Measurements from ENCODE around the gene TAOK3.

Gene TAOK3

DNA sequence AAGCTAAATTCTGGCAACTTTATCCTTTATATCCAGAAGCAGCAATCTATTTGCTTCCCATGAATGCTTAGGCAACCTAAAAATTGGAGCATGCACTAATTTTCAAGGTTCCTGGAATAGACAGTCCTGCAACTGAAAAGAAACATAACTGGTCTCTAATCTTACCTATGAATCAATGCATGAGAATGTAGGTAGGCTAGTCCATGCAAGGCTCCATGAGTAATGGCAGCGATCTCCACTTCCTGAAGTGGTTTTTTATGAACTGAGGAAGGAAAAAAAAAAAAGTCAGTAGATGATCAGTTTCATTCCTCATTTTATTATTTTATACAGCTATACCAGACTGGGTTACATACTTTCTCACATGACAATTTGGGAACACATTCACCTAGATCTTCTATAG, 134.8 kb downstream of the TAOK3 start:
- H3K27ac ChIP-seq (ENCODE audit: low read depth, low read length, poor library complexity, severe bottlenecking): peak overlapping the region; percentile 83
- TF ChIP-seq, protein P1, sequence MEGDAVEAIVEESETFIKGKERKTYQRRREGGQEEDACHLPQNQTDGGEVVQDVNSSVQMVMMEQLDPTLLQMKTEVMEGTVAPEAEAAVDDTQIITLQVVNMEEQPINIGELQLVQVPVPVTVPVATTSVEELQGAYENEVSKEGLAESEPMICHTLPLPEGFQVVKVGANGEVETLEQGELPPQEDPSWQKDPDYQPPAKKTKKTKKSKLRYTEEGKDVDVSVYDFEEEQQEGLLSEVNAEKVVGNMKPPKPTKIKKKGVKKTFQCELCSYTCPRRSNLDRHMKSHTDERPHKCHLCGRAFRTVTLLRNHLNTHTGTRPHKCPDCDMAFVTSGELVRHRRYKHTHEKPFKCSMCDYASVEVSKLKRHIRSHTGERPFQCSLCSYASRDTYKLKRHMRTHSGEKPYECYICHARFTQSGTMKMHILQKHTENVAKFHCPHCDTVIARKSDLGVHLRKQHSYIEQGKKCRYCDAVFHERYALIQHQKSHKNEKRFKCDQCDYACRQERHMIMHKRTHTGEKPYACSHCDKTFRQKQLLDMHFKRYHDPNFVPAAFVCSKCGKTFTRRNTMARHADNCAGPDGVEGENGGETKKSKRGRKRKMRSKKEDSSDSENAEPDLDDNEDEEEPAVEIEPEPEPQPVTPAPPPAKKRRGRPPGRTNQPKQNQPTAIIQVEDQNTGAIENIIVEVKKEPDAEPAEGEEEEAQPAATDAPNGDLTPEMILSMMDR (IDR thresholded peaks at IDR 0.05; ENCODE audit: low read length): no peak
- no peak for TF ChIP-seq EZH2 (IDR thresholded peaks at IDR 0.05; ENCODE audit: borderline replicate concordance, low read length)
- H3K4me1 ChIP-seq (ENCODE audit: insufficient read depth, low read length, severe bottlenecking): peaks cover 34% of the 10 kb centered on the region
- H3K9me2 ChIP-seq (ENCODE audit: low read depth, low read length): no peaks in the 10 kb centered on the region
- H3F3A ChIP-seq (ENCODE audit: insufficient read depth, low read length): peaks cover 8% of the 10 kb centered on the region; the same call in 1 of the 2 replicates
- H4K20me1 ChIP-seq (ENCODE audit: insufficient read depth, low read length): no peaks in the 10 kb centered on the region
- no peak overlapping the region for H2AFZ ChIP-seq (ENCODE audit: low read length)
- no peak overlapping the region for H3K4me3 ChIP-seq (ENCODE audit: low read depth, low read length, poor library complexity, severe bottlenecking)
- no peak overlapping the region for H3K9ac ChIP-seq (ENCODE audit: low read length)
- no peaks in the 10 kb centered on the region for H3K9me3 ChIP-seq (ENCODE audit: low read length)
- no peaks in the 10 kb centered on the region for H3K27me3 ChIP-seq (ENCODE audit: insufficient read depth, low read length)
- peak overlapping the region; percentile 26; the same call in 1 of the 2 replicates for H3K4me2 ChIP-seq (ENCODE audit: low read length)
- no peaks in the 10 kb centered on the region for H3K79me2 ChIP-seq (ENCODE audit: insufficient read depth, low read length)
- peaks cover 33% of the 10 kb centered on the region for H3K36me3 ChIP-seq (ENCODE audit: insufficient read depth, low read length)

DNA sequence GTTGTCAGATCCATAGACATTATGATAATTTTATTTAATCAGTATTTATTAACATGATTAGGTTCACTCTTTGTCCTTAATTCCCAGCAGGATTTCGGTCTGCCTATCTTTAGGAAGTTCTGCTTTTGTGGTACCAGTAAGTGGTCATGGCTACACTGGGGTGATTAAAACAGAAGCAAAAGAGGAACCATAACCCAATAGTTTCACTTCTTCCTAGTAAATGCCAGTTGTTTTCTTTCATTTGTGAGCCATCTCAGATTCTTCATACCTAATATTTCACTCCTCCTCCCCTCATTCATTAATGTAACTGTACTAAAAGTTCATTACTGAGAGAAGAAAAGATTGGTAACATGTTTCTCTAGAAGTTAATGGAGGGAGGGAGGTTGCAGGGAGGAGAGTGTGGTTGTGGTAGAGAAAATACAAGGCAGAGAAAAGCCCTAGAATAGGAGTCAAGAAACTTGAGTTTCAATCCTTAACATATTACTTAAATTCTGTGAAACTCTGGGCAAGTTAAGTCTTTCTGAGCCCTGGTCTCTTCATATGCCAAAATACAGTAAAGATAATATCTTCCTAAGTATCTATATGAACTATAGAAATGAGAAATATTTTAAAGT, 135.5 kb downstream of the TAOK3 start:
- no peak overlapping the region for H3K4me3 ChIP-seq (ENCODE audit: low read depth, low read length, poor library complexity, severe bottlenecking)
- H3K36me3 ChIP-seq (ENCODE audit: insufficient read depth, low read length): peaks cover 33% of the 10 kb centered on the region
- H3K9me3 ChIP-seq (ENCODE audit: low read length): no peaks in the 10 kb centered on the region
- H3K4me2 ChIP-seq (ENCODE audit: low read length): peak overlapping the region; percentile 23; the same call in 1 of the 2 replicates
- H4K20me1 ChIP-seq (ENCODE audit: insufficient read depth, low read length): no peaks in the 10 kb centered on the region
- H3K4me1 ChIP-seq (ENCODE audit: insufficient read depth, low read length, severe bottlenecking): peaks cover 34% of the 10 kb centered on the region
- peak overlapping the region; percentile 83 for H3K27ac ChIP-seq (ENCODE audit: low read depth, low read length, poor library complexity, severe bottlenecking)
- H3K9ac ChIP-seq (ENCODE audit: low read length): no peak overlapping the region
- no peaks in the 10 kb centered on the region for H3K9me2 ChIP-seq (ENCODE audit: low read depth, low read length)
- no peaks in the 10 kb centered on the region for H3K27me3 ChIP-seq (ENCODE audit: insufficient read depth, low read length)
- TF ChIP-seq, protein P1 (IDR thresholded peaks at IDR 0.05; ENCODE audit: low read length): no peak
- no peak for TF ChIP-seq EZH2 (IDR thresholded peaks at IDR 0.05; ENCODE audit: borderline replicate concordance, low read length)
- peaks cover 8% of the 10 kb centered on the region; the same call in 1 of the 2 replicates for H3F3A ChIP-seq (ENCODE audit: insufficient read depth, low read length)
- H3K79me2 ChIP-seq (ENCODE audit: insufficient read depth, low read length): no peaks in the 10 kb centered on the region
- H2AFZ ChIP-seq (ENCODE audit: low read length): no peak overlapping the region

- Histone ChIP-seq H2AFZ (ENCODE audit: low read length) (no peak overlapping the region), H3K4me1 (ENCODE audit: insufficient read depth, low read length, severe bottlenecking) (peaks cover 13% of the 10 kb centered on the region), H3K9me3 (ENCODE audit: low read length) (no peaks in the 10 kb centered on the region), H4K20me1 (ENCODE audit: insufficient read depth, low read length) (no peaks in the 10 kb centered on the region), H3K79me2 (ENCODE audit: insufficient read depth, low read length) (no peaks in the 10 kb centered on the region), H3K9me2 (ENCODE audit: low read depth, low read length) (no peaks in the 10 kb centered on the region), H3K4me2 (ENCODE audit: low read length) (no peak overlapping the region), H3K36me3 (ENCODE audit: insufficient read depth, low read length) (peaks cover 24% of the 10 kb centered on the region), H3K4me3 (ENCODE audit: low read depth, low read length, poor library complexity, severe bottlenecking) (no peak overlapping the region), H3F3A (ENCODE audit: insufficient read depth, low read length) (no peaks in the 10 kb centered on the region), H3K27ac (ENCODE audit: low read depth, low read length, poor library complexity, severe bottlenecking) (peak overlapping the region; percentile 67), H3K9ac (ENCODE audit: low read length) (no peak overlapping the region), H3K27me3 (ENCODE audit: insufficient read depth, low read length) (no peaks in the 10 kb centered on the region)
- TF ChIP-seq, protein P1 (IDR thresholded peaks at IDR 0.05; ENCODE audit: low read length): no peak
- TF ChIP-seq EZH2 (IDR thresholded peaks at IDR 0.05; ENCODE audit: borderline replicate concordance, low read length): no peak
These were observed 152.0 kb downstream of the TAOK3 start for GRCh38 chr12:118220702-118221101.

Data from OCI-LY1 (cell line).